Activated CD4-positive, alpha-beta T cell treated with anti-CD3 and anti-CD28 coated beads, Interleukin-2, amount 10 ng/mL, durations not matched to agents 7 days and 5 days (primary cell): ENCODE results near the gene MEX3A. TPM values are rescaled to one million over a fixed set of nuclear protein-coding genes. Genes with fewer than 3 reads are reported as not detected.
"Not testable (repeated sequence)": the region's sequence is repeated elsewhere in the genome, so short reads cannot be mapped to it uniquely, and the experiment has no call there.

Experiments used
- CTCF ChIA-PET: fragments of 350-600 bp; sonication (Branson Sonifier 250); formaldehyde crosslinking; loops from one replicate; lab custom pipeline; 2021; ENCODE audit warnings: antibody characterized with exemption; lab: Charles Lee
- POLR2A ChIA-PET: fragments of 350-600 bp; sonication (Branson Sonifier 250); formaldehyde crosslinking; loops from one replicate; lab custom pipeline; 2021; ENCODE audit warnings: antibody characterized with exemption; lab: Charles Lee
- DNase-seq: peaks from one replicate; pipeline ENCODE4 v3.0.0-alpha.2; 2020
- H3K27ac Mint-ChIP-seq: one replicate; pipeline ENCODE4 v1.8.0; 2021; ENCODE audit warnings: mild to moderate bottlenecking, moderate library complexity, mixed read lengths
- H3K27me3 Mint-ChIP-seq: one replicate; pipeline ENCODE4 v1.8.0; 2021; ENCODE audit warnings: mixed read lengths
- H3K36me3 Mint-ChIP-seq: one replicate; pipeline ENCODE4 v1.8.0; 2021; ENCODE audit warnings: low read depth, mixed read lengths
- H3K4me1 Mint-ChIP-seq: one replicate; pipeline ENCODE4 v1.8.0; 2021; ENCODE audit warnings: mixed read lengths
- H3K4me3 Mint-ChIP-seq: one replicate; pipeline ENCODE4 v1.8.0; 2021; ENCODE audit warnings: mild to moderate bottlenecking, moderate library complexity, mixed read lengths
- H3K9me3 Mint-ChIP-seq: one replicate; pipeline ENCODE4 v1.8.0; 2021; ENCODE audit warnings: mixed read lengths
- total RNA-seq, 2 experiments: library from RNA; stranded (reverse); gene quantifications; one replicate each; pipeline ENCODE4 v1.2.3, GENCODE V29; 2021

MEX3A gene
- total RNA-seq, 2 experiments from 2014 or later = 0.02 to 0.05 TPM

GRCh38 chr1:156072251-156072650 is 10.0 kb downstream of the MEX3A start:
- POLR2A ChIA-PET = no interaction called here
- peaks cover 3% of the 10 kb centered on the region for H3K4me1 Mint-ChIP-seq

GRCh38 chr1:156071332-156071816 is 10.9 kb downstream of the MEX3A start:
- CTCF ChIA-PET = interaction anchor here (0.7 to 1.4 kb wide), 2 partner anchors 22 to 58 kb away, joined by 3 read pairs; no protein-coding TSS in a partner anchor

More at GRCh38 chr1:156072251-156072650, 10.0 kb downstream of the MEX3A start:
- H3K4me3 Mint-ChIP-seq = no peak overlapping the region
- H3K27me3 Mint-ChIP-seq = peaks cover 11% of the 10 kb centered on the region
- no peak overlapping the region for H3K27ac Mint-ChIP-seq
- no peak for DNase-seq
- no peaks in the 10 kb centered on the region for H3K9me3 Mint-ChIP-seq
- H3K36me3 Mint-ChIP-seq = no peaks in the 10 kb centered on the region
- CTCF ChIA-PET = interaction anchor here (1.4 kb wide), 1 partner anchor 58 kb away, joined by 3 read pairs; no protein-coding TSS in a partner anchor

DNA sequence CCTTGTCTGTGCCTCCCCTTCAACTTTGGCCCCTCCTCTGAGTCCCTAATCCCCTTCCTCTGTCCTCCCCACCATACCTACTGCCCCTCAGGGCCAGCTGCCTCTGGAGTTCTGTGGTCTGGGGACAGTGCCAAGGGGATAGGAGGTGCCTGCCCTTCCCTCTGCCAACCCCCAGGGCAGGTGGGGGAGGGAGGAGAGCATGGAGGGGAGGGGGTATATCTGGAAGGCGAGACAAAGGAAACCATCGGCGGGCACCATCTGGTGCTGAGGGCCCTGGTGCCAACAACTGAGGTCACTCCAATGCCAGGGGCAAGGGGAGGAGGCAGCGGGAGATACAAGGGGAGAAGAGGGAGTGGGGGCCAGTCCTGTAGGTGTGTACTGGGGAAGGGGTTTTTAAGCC is 11.7 kb downstream of the MEX3A start:
- ChIA-PET CTCF (no interaction called here), POLR2A (no interaction called here)
- Mint-ChIP-seq H3K4me1 (peaks cover 13% of the 10 kb centered on the region), H3K27ac (no peak overlapping the region), H3K4me3 (no peak overlapping the region), H3K36me3 (no peaks in the 10 kb centered on the region), H3K9me3 (no peaks in the 10 kb centered on the region), H3K27me3 (peaks cover 8% of the 10 kb centered on the region)
- no peak for DNase-seq

More at GRCh38 chr1:156071332-156071816, 10.9 kb downstream of the MEX3A start:
- POLR2A ChIA-PET, H3K4me1 Mint-ChIP-seq, DNase-seq, H3K9me3 Mint-ChIP-seq, H3K36me3 Mint-ChIP-seq, H3K4me3 Mint-ChIP-seq: not testable (repeated sequence)
- H3K27ac Mint-ChIP-seq = peak overlapping the region; percentile 58
- H3K27me3 Mint-ChIP-seq = peaks cover 11% of the 10 kb centered on the region

GRCh38 chr1:156069490-156070455 is 12.5 kb downstream of the MEX3A start:
- H3K27ac Mint-ChIP-seq = no peak overlapping the region
- H3K4me3 Mint-ChIP-seq = no peak overlapping the region
- peaks cover 16% of the 10 kb centered on the region for H3K4me1 Mint-ChIP-seq
- peaks cover 4% of the 10 kb centered on the region for H3K27me3 Mint-ChIP-seq
- H3K36me3 Mint-ChIP-seq = no peaks in the 10 kb centered on the region
- H3K9me3 Mint-ChIP-seq = no peaks in the 10 kb centered on the region
- POLR2A ChIA-PET = no interaction called here
- CTCF ChIA-PET = interaction anchor here (0.9 to 1.0 kb wide), 2 partner anchors 11 to 60 kb away, joined by 3 read pairs; no protein-coding TSS in a partner anchor
- no peak for DNase-seq

DNA sequence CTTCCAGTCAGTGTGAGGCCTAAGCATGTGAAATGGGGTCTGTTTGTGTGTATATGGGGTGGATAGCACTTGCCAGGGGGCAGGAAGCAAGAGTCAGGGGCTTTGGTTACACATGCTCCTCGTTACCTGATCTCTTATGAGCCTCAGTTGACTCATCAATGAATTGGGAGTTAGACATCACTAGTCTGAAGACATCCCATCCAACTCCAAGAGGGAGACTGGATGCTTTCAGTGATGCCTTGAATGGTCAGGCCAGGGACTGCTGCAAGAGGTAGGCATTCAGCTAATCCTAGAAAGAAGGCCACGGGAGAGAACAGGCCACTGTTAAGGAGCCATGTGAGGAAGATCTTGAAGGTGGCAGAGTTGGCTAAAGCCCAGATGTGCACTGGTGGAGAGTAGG is 15.0 kb downstream of the MEX3A start:
- CTCF ChIA-PET = interaction anchor here (0.6 to 3.1 kb wide), 16 partner anchors 8 to 259 kb away, joined by 3 to 14 read pairs (median 4); partner anchors contain the start of gene KHDC4
- Mint-ChIP-seq H3K27ac (no peak overlapping the region), H3K4me1 (peaks cover 16% of the 10 kb centered on the region), H3K36me3 (no peaks in the 10 kb centered on the region), H3K4me3 (no peak overlapping the region), H3K9me3 (no peaks in the 10 kb centered on the region), H3K27me3 (peaks cover 2% of the 10 kb centered on the region)
- no peak for DNase-seq
- POLR2A ChIA-PET = no interaction called here

DNA sequence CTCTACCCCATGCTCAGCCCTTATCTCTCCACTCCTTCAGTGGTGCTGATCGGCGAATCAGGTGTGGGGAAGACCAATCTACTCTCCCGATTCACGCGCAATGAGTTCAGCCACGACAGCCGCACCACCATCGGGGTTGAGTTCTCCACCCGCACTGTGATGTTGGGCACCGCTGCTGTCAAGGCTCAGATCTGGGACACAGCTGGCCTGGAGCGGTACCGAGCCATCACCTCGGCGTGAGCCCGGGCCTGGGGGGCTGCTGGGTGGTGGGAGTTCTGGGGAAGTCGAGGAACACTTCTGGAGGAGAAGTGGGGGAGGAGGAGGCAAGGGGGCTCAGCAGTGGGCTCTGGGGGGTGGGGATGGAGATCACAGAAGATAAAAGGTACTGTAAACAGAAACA is 16.4 kb downstream of the MEX3A start:
- POLR2A ChIA-PET = no interaction called here
- H3K9me3 Mint-ChIP-seq = no peaks in the 10 kb centered on the region
- no peaks in the 10 kb centered on the region for H3K27me3 Mint-ChIP-seq
- H3K36me3 Mint-ChIP-seq = no peaks in the 10 kb centered on the region
- H3K4me1 Mint-ChIP-seq = peaks cover 16% of the 10 kb centered on the region
- CTCF ChIA-PET = interaction anchor here (0.5 to 3.1 kb wide), 39 partner anchors 9 to 893 kb away, joined by 3 to 14 read pairs (median 4); partner anchors contain the start of genes KHDC4, KRTCAP2 and SMG5
- H3K4me3 Mint-ChIP-seq = no peak overlapping the region
- no peak overlapping the region for H3K27ac Mint-ChIP-seq
- DNase-seq = no peak

GRCh38 chr1:156065212-156065611 is 17.1 kb downstream of the MEX3A start:
- H3K27ac Mint-ChIP-seq = no peak overlapping the region
- H3K9me3 Mint-ChIP-seq = no peaks in the 10 kb centered on the region

GRCh38 chr1:156064615-156065014 is 17.6 kb downstream of the MEX3A start:
- H3K36me3 Mint-ChIP-seq = no peaks in the 10 kb centered on the region
- POLR2A ChIA-PET = no interaction called here

More at GRCh38 chr1:156065212-156065611, 17.1 kb downstream of the MEX3A start:
- ChIA-PET CTCF (interaction anchor here (0.9 to 3.1 kb wide), 12 partner anchors 13 to 76 kb away, joined by 3 to 12 read pairs (median 4); no protein-coding TSS in a partner anchor), POLR2A (no interaction called here)
- Mint-ChIP-seq H3K36me3 (no peaks in the 10 kb centered on the region), H3K4me3 (no peak overlapping the region), H3K27me3 (no peaks in the 10 kb centered on the region), H3K4me1 (peaks cover 16% of the 10 kb centered on the region)
- no peak for DNase-seq

DNA sequence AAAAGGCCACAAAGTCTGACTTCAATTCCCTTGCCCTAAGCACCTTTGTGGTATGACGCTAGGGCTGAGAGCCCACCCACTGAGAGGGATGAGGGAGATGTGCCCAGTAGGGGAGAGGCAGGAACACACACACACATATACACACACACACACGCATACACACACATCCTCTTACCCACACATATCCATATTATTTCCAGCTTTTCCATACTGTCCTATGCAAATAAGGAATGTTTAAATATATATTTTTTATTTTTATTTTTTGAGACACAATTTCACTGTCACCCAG is 18.3 kb downstream of the MEX3A start:
- H3K27ac Mint-ChIP-seq = no peak overlapping the region
- no peaks in the 10 kb centered on the region for H3K9me3 Mint-ChIP-seq
- H3K36me3 Mint-ChIP-seq = no peaks in the 10 kb centered on the region
- H3K4me3 Mint-ChIP-seq = no peak overlapping the region
- CTCF ChIA-PET = interaction anchor here (0.7 to 1.6 kb wide), 4 partner anchors 8 to 26 kb away, joined by 3 to 5 read pairs (median 3); no protein-coding TSS in a partner anchor
- H3K27me3 Mint-ChIP-seq = no peaks in the 10 kb centered on the region
- DNase-seq = no peak
- H3K4me1 Mint-ChIP-seq = peaks cover 16% of the 10 kb centered on the region
- POLR2A ChIA-PET = no interaction called here

More at GRCh38 chr1:156064615-156065014, 17.6 kb downstream of the MEX3A start:
- no peak overlapping the region for H3K27ac Mint-ChIP-seq
- H3K4me3 Mint-ChIP-seq = no peak overlapping the region
- peaks cover 16% of the 10 kb centered on the region for H3K4me1 Mint-ChIP-seq
- no peak for DNase-seq
- CTCF ChIA-PET = interaction anchor here (0.9 to 3.1 kb wide), 7 partner anchors 9 to 75 kb away, joined by 3 to 12 read pairs (median 3); no protein-coding TSS in a partner anchor
- H3K9me3 Mint-ChIP-seq = no peaks in the 10 kb centered on the region
- H3K27me3 Mint-ChIP-seq = no peaks in the 10 kb centered on the region

DNA sequence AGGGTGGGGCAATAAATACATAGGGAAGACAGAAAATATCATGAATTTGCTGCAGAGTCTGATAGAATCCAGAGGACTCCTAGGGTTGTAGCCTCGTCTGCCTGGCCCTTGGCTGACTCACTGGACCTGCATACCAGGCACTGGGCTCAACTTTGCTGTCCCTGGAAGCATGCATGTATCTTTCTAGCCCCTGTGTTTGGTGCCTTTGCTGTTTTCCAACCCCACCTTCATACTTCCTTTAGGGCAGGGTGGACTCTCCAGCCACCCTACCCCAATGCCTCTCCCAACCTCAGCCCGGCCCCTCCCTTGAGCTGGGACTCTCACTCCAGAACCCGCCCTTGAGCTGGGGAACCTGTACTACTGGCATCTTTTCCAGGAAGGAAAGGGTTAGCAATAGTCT is 20.1 kb downstream of the MEX3A start:
- Mint-ChIP-seq H3K36me3 (peaks cover 3% of the 10 kb centered on the region), H3K4me1 (peaks cover 18% of the 10 kb centered on the region), H3K27me3 (no peaks in the 10 kb centered on the region), H3K4me3 (no peak overlapping the region), H3K27ac (no peak overlapping the region), H3K9me3 (no peaks in the 10 kb centered on the region)
- CTCF ChIA-PET = interaction anchor here (0.7 kb wide), 1 partner anchor 37 kb away, joined by 3 read pairs; no protein-coding TSS in a partner anchor
- POLR2A ChIA-PET = no interaction called here
- DNase-seq = no peak

DNA sequence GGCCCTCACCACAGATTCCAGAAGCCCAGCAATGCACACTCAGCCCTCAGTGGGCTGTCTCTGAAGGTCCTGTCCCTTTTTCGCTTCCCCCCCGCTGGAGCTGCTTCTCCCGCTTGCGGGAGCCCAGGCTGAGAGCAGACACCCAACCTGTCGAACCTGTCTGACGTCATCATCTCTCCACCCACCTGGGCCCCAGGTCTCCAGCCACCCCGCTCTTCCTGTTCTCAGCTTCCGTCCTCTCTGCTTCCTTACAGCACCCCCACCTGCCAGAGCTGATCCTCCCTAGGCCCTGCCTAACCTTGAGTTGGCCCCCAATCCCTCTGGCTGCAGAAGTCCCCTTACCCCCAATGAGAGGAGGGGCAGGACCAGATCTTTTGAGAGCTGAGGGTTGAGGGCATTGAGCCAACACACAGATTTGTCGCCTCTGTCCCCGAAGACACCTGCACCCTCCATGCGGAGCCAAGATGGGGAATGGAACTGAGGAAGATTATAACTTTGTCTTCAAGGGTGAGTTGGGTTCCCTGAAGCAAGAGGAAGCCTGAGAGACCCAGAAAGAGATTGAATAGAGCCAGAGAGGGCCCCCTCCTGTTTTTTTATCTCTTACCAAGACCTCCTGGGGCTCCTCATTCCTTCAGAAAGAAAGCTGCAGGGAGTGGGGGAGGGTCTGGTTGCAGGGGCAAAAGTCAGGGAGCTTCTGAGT is 21.2 kb downstream of the MEX3A start, which contains the start of gene RAB25:
Gene RAB25, plus strand, starts transcription at position 224 of the 700 bp plus-strand sequence. Its CDS starts 241 bp downstream, at position 465.
- no peak for DNase-seq
- H3K36me3 Mint-ChIP-seq = peaks cover 9% of the 10 kb centered on the region
- H3K4me3 Mint-ChIP-seq = no peak within 1 kb of the TSS
- ChIA-PET CTCF (interaction anchor here (0.5 kb wide), 1 partner anchor 1441 kb away, joined by 3 read pairs; no protein-coding TSS in a partner anchor), POLR2A (no interaction called here)
- no peaks in the 10 kb centered on the region for H3K9me3 Mint-ChIP-seq
- no peaks in the 10 kb centered on the region for H3K27me3 Mint-ChIP-seq
- peak within 1 kb of the TSS; percentile 76 for H3K27ac Mint-ChIP-seq
- H3K4me1 Mint-ChIP-seq = peaks cover 15% of the 10 kb centered on the region

DNA sequence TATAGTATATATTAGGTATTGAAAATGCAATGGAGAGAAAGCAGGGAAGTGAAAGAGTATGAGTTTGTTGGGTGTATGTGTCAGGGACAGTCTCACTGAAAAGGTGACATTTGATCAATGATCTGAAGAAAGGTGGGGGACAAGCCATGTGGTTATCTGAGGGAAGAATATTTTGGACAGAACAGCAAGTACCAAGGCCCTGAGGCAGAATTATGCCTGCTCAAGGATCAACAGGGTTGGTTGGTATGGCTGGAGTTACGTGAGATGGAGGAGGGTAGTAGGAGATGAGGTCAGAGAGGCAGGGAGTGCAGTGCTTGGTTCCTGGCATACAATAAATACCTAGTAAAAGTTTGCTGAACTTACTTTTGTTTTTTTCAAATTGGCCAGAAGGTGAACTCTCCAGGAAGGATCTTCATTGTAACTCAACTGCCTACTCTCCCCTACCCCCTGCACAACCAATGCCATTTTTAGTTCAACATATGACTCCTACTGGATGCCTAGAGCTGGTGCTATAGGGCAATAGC is 25.9 kb downstream of the MEX3A start:
- Mint-ChIP-seq H3K4me1 (peaks cover 27% of the 10 kb centered on the region), H3K27me3 (no peaks in the 10 kb centered on the region)

More for the DNA sequence above, 25.9 kb downstream of the MEX3A start:
- H3K4me3 Mint-ChIP-seq = no peak overlapping the region
- no peaks in the 10 kb centered on the region for H3K9me3 Mint-ChIP-seq
- POLR2A ChIA-PET = no interaction called here
- no peak overlapping the region for H3K27ac Mint-ChIP-seq
- DNase-seq = no peak
- CTCF ChIA-PET = interaction anchor here (0.8 to 1.3 kb wide), 2 partner anchors 8 to 10 kb away, joined by 3 to 6 read pairs; no protein-coding TSS in a partner anchor
- H3K36me3 Mint-ChIP-seq = peaks cover 9% of the 10 kb centered on the region
